SK-N-SH treated with all-trans-retinoic acid at 6 μM for 48 hours (cell line): Measurements from ENCODE around the gene SVIL.

Experiments
- ATAC-seq: fragments of 200-7000 bp; cut with Tn5 transposase; 3 replicates; pipeline ENCODE4 v1.9.1; 2020; ENCODE audit warnings: mild to moderate bottlenecking, moderate library complexity
- ARNTL ChIP-seq: fragments of 450-650 bp; formaldehyde crosslinking; IDR thresholded peaks from 2 replicates; pipeline ENCODE4 v1.5.0; 2020; ENCODE audit warnings: low read depth, mild to moderate bottlenecking, moderate library complexity, borderline replicate concordance
- BACH2 ChIP-seq: fragments of 250-450 bp; sonication (Bioruptor Pico); IDR thresholded peaks from 2 replicates; pipeline ENCODE4 v1.9.0; 2021; ENCODE audit warnings: mild to moderate bottlenecking, borderline replicate concordance
- CREB5 ChIP-seq: fragments of 250-450 bp; sonication (Bioruptor Pico); IDR thresholded peaks from 2 replicates; pipeline ENCODE4 v1.5.1; 2020; ENCODE audit warnings: low read depth, mild to moderate bottlenecking, moderate library complexity
- CSDC2 ChIP-seq: fragments of 250-450 bp; sonication (Bioruptor Pico); IDR thresholded peaks from 2 replicates; pipeline ENCODE4 v1.5.0; 2020; ENCODE audit warnings: mild to moderate bottlenecking, moderate library complexity
- CSRNP3 ChIP-seq: fragments of 250-450 bp; sonication (Bioruptor Pico); IDR thresholded peaks from 2 replicates; pipeline ENCODE4 v1.5.1; 2021; ENCODE audit warnings: mild to moderate bottlenecking, moderate library complexity
- ESRRG ChIP-seq: fragments of 250-450 bp; sonication (Bioruptor Pico); IDR thresholded peaks from 2 replicates; pipeline ENCODE4 v1.6.1; 2021; ENCODE audit warnings: mild to moderate bottlenecking
- GLIS3 ChIP-seq: fragments of 250-450 bp; sonication (Bioruptor Pico); IDR thresholded peaks from 2 replicates; pipeline ENCODE4 v1.5.0; 2020; ENCODE audit warnings: mild to moderate bottlenecking, moderate library complexity
- OSR1 ChIP-seq: fragments of 250-450 bp; sonication (Bioruptor Pico); IDR thresholded peaks from 2 replicates; pipeline ENCODE4 v1.8.0; 2022; ENCODE audit warnings: moderate library complexity, mild to moderate bottlenecking, inconsistent platforms
- PPARA ChIP-seq: fragments of 250-450 bp; sonication (Bioruptor Pico); IDR thresholded peaks from 2 replicates; pipeline ENCODE4 v1.5.0; 2020; ENCODE audit warnings: mild to moderate bottlenecking, borderline replicate concordance
- RARB ChIP-seq: fragments of 250-450 bp; sonication (Bioruptor Pico); IDR thresholded peaks from 2 replicates; pipeline ENCODE4 v1.8.0; 2021; ENCODE audit warnings: mild to moderate bottlenecking, moderate library complexity
- SNAI2 ChIP-seq: fragments of 250-450 bp; sonication (Bioruptor Pico); IDR thresholded peaks from 2 replicates; pipeline ENCODE4 v1.5.0; 2020; ENCODE audit warnings: mild to moderate bottlenecking, moderate library complexity
- TCF4 ChIP-seq: fragments of 250-450 bp; sonication (Bioruptor Pico); IDR thresholded peaks from 2 replicates; pipeline ENCODE4 v1.8.0; 2021; ENCODE audit warnings: mild to moderate bottlenecking, moderate library complexity, borderline replicate concordance
- TOX ChIP-seq: fragments of 250-450 bp; sonication (Bioruptor Pico); IDR thresholded peaks from 2 replicates; pipeline ENCODE4 v1.8.0; 2021; ENCODE audit warnings: mild to moderate bottlenecking, moderate library complexity, borderline replicate concordance
- ZC3H10 ChIP-seq: fragments of 250-450 bp; sonication (Bioruptor Pico); IDR thresholded peaks from 2 replicates; pipeline ENCODE4 v1.5.1; 2021; ENCODE audit warnings: mild to moderate bottlenecking, moderate library complexity
- ZFP3 ChIP-seq: fragments of 250-450 bp; sonication (Bioruptor Pico); IDR thresholded peaks from 2 replicates; pipeline ENCODE4 v1.5.0; 2020; ENCODE audit warnings: mild to moderate bottlenecking, moderate library complexity
- ZFP30 ChIP-seq: fragments of 450-650 bp; formaldehyde crosslinking; IDR thresholded peaks from 2 replicates; pipeline ENCODE4 v1.5.0; 2022; ENCODE audit warnings: mild to moderate bottlenecking, moderate library complexity
- ZNF565 ChIP-seq: fragments of 450-650 bp; formaldehyde crosslinking; conservative IDR thresholded peaks from 2 replicates; pipeline ENCODE4 v1.5.0; 2020; ENCODE audit warnings: low read depth, mild to moderate bottlenecking, moderate library complexity
- ZNF70 ChIP-seq: fragments of 450-650 bp; formaldehyde crosslinking; IDR thresholded peaks from 2 replicates; pipeline ENCODE4 v1.5.0; 2020; ENCODE audit warnings: mild to moderate bottlenecking, moderate library complexity
- ZNF8 ChIP-seq: fragments of 450-650 bp; formaldehyde crosslinking; IDR thresholded peaks from 2 replicates; pipeline ENCODE4 v1.5.0; 2020; ENCODE audit warnings: mild to moderate bottlenecking, moderate library complexity
- TF ChIP-seq, protein P1 (sequence below): fragments of 250-450 bp; sonication (Bioruptor Pico); IDR thresholded peaks from 2 replicates; pipeline ENCODE4 v1.5.0; 2020; ENCODE audit warnings: mild to moderate bottlenecking, moderate library complexity
- TF ChIP-seq, protein P2 (sequence below): fragments of 250-450 bp; sonication (Bioruptor Pico); IDR thresholded peaks from 2 replicates; pipeline ENCODE4 v1.8.0; 2021; ENCODE audit warnings: low read depth, mild to moderate bottlenecking, moderate library complexity, borderline replicate concordance
- TF ChIP-seq, protein P3 (sequence below): fragments of 250-450 bp; sonication (Bioruptor Pico); IDR thresholded peaks from 2 replicates; pipeline ENCODE4 v1.8.0; 2020; ENCODE audit warnings: mild to moderate bottlenecking, moderate library complexity, borderline replicate concordance

The SVIL gene

GRCh38 chr10:29622382-29622922 is 12.3 kb downstream of the SVIL start:
- TF ChIP-seq ESRRG (CRISPR knock-in tag) = no peak
- TF ChIP-seq ZNF8 = no peak
- TF ChIP-seq CSRNP3 = no peak
- no peak for TF ChIP-seq ZNF565
- TF ChIP-seq PPARA (CRISPR knock-in tag) = no peak
- TF ChIP-seq SNAI2 (CRISPR knock-in tag) = no peak
- no peak for TF ChIP-seq GLIS3
- no peak for TF ChIP-seq ZC3H10 (CRISPR knock-in tag)
- no peak for TF ChIP-seq CREB5 (CRISPR knock-in tag)
- ATAC-seq = no peak

- no peak for ATAC-seq
- TF ChIP-seq, protein P1, sequence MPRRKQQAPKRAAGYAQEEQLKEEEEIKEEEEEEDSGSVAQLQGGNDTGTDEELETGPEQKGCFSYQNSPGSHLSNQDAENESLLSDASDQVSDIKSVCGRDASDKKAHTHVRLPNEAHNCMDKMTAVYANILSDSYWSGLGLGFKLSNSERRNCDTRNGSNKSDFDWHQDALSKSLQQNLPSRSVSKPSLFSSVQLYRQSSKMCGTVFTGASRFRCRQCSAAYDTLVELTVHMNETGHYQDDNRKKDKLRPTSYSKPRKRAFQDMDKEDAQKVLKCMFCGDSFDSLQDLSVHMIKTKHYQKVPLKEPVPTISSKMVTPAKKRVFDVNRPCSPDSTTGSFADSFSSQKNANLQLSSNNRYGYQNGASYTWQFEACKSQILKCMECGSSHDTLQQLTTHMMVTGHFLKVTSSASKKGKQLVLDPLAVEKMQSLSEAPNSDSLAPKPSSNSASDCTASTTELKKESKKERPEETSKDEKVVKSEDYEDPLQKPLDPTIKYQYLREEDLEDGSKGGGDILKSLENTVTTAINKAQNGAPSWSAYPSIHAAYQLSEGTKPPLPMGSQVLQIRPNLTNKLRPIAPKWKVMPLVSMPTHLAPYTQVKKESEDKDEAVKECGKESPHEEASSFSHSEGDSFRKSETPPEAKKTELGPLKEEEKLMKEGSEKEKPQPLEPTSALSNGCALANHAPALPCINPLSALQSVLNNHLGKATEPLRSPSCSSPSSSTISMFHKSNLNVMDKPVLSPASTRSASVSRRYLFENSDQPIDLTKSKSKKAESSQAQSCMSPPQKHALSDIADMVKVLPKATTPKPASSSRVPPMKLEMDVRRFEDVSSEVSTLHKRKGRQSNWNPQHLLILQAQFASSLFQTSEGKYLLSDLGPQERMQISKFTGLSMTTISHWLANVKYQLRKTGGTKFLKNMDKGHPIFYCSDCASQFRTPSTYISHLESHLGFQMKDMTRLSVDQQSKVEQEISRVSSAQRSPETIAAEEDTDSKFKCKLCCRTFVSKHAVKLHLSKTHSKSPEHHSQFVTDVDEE (CRISPR knock-in tag) = no peak
- TF ChIP-seq, protein P2, sequence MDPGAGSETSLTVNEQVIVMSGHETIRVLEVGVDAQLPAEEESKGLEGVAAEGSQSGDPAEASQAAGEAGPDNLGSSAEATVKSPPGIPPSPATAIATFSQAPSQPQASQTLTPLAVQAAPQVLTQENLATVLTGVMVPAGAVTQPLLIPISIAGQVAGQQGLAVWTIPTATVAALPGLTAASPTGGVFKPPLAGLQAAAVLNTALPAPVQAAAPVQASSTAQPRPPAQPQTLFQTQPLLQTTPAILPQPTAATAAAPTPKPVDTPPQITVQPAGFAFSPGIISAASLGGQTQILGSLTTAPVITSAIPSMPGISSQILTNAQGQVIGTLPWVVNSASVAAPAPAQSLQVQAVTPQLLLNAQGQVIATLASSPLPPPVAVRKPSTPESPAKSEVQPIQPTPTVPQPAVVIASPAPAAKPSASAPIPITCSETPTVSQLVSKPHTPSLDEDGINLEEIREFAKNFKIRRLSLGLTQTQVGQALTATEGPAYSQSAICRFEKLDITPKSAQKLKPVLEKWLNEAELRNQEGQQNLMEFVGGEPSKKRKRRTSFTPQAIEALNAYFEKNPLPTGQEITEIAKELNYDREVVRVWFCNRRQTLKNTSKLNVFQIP = no peak
- TF ChIP-seq OSR1 (CRISPR knock-in tag) (no peak), ZNF70 (CRISPR knock-in tag) (no peak), RARB (CRISPR knock-in tag) (no peak), SNAI2 (CRISPR knock-in tag) (no peak), ZFP3 (no peak), TOX (CRISPR knock-in tag) (no peak), ZFP30 (CRISPR knock-in tag) (no peak), BACH2 (CRISPR knock-in tag) (no peak)
These were observed 13.6 kb downstream of the SVIL start for GRCh38 chr10:29621161-29621560.

GRCh38 chr10:29620112-29620690 is 14.6 kb downstream of the SVIL start:
- ATAC-seq = no peak
- no peak for TF ChIP-seq ZNF565
- no peak for TF ChIP-seq ARNTL
- no peak for TF ChIP-seq OSR1 (CRISPR knock-in tag)
- TF ChIP-seq, protein P1 (CRISPR knock-in tag) = no peak
- no peak for TF ChIP-seq RARB (CRISPR knock-in tag)
- TF ChIP-seq ZNF70 (CRISPR knock-in tag) = no peak
- no peak for TF ChIP-seq ZC3H10 (CRISPR knock-in tag)
- no peak for TF ChIP-seq CSDC2
- no peak for TF ChIP-seq TOX (CRISPR knock-in tag)
- no peak for TF ChIP-seq GLIS3
- no peak for TF ChIP-seq ZFP3
- TF ChIP-seq, protein P3, sequence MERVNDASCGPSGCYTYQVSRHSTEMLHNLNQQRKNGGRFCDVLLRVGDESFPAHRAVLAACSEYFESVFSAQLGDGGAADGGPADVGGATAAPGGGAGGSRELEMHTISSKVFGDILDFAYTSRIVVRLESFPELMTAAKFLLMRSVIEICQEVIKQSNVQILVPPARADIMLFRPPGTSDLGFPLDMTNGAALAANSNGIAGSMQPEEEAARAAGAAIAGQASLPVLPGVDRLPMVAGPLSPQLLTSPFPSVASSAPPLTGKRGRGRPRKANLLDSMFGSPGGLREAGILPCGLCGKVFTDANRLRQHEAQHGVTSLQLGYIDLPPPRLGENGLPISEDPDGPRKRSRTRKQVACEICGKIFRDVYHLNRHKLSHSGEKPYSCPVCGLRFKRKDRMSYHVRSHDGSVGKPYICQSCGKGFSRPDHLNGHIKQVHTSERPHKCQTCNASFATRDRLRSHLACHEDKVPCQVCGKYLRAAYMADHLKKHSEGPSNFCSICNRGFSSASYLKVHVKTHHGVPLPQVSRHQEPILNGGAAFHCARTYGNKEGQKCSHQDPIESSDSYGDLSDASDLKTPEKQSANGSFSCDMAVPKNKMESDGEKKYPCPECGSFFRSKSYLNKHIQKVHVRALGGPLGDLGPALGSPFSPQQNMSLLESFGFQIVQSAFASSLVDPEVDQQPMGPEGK (CRISPR knock-in tag) = no peak
- TF ChIP-seq ZNF8 = no peak
- no peak for TF ChIP-seq BACH2 (CRISPR knock-in tag)
- TF ChIP-seq, protein P2 = no peak
- TF ChIP-seq ZFP30 (CRISPR knock-in tag) = no peak
- TF ChIP-seq SNAI2 (CRISPR knock-in tag) = no peak
- no peak for TF ChIP-seq TCF4
